ENCODE data around the gene SRP72. TPM values are rescaled to one million over a fixed set of nuclear protein-coding genes. Genes with fewer than 3 reads are reported as not detected.

The SRP72 gene
- total RNA-seq, 4 donors from 2014 or later, result 45.6 to 90.3 (median 57.1) TPM

DNA sequence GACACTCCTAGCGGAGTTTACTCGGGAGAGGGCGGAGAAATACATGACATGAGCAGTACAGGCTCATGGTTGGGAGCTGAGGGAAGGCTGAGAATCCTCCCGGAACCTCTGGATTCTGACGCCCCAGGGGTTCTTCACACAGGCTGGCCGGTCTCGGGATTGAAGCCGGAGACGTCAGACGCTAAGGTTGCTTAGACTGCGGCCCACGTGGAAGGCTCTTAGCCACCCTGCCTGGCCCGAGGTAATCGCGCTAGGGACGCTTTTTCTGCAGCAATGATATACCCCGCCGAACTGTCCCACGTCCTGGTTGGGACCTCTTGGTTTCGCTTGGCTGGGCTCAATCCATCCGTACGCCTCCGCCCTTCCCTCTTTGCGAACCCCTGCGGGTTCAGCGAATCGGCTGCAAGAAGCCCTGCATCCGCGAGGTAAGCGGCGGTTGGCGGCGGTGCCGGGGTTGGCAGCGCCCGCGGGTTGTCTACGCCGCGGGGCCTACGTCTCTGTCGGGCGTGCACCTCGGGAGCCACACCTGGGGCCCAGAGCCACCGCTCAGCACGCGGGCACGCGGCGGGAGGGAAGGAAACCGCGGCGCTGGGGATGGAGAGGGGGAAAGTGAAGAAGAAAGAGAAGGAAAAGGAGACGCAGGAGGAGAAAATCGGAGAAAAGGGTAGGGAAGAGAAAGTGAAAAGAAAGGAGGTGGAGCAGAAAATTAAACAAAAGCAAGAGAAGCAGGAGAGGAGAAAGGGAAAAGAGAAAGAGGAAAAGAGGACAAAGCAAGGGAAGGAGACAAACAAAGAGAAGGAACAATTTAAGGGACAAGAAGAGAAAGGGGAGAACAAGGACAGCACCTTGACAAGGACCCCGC lies 38.1 kb downstream of the SRP72 start, which contains the start of gene ARL9:
Gene ARL9 (plus strand): TSS at position 523 of the 862 bp plus-strand sequence. CDS start 72 bp downstream, at position 595.
- TF ChIP-seq, protein P1, sequence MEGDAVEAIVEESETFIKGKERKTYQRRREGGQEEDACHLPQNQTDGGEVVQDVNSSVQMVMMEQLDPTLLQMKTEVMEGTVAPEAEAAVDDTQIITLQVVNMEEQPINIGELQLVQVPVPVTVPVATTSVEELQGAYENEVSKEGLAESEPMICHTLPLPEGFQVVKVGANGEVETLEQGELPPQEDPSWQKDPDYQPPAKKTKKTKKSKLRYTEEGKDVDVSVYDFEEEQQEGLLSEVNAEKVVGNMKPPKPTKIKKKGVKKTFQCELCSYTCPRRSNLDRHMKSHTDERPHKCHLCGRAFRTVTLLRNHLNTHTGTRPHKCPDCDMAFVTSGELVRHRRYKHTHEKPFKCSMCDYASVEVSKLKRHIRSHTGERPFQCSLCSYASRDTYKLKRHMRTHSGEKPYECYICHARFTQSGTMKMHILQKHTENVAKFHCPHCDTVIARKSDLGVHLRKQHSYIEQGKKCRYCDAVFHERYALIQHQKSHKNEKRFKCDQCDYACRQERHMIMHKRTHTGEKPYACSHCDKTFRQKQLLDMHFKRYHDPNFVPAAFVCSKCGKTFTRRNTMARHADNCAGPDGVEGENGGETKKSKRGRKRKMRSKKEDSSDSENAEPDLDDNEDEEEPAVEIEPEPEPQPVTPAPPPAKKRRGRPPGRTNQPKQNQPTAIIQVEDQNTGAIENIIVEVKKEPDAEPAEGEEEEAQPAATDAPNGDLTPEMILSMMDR (IDR thresholded peaks at IDR 0.05; ENCODE audit: low read depth), result no peak

DNA sequence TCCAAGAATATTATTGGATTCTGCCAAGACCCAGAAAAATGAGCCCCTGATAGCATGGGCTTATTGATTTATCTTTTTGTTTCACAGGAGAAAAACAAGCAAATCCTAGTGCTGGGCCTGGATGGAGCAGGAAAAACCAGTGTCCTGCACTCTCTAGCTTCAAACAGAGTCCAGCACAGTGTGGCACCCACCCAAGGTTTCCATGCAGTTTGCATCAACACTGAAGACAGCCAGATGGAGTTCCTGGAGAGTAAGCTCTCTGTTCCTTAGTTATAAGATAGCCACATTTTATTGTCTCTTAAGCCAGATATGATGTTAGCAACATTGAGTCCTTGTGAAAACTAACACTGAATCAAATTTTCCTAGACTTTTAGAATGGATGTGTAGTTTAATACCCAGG lies 43.7 kb downstream of the SRP72 start:
- TF ChIP-seq, protein P1 (IDR thresholded peaks at IDR 0.05; ENCODE audit: low read depth), result no peak

DNA sequence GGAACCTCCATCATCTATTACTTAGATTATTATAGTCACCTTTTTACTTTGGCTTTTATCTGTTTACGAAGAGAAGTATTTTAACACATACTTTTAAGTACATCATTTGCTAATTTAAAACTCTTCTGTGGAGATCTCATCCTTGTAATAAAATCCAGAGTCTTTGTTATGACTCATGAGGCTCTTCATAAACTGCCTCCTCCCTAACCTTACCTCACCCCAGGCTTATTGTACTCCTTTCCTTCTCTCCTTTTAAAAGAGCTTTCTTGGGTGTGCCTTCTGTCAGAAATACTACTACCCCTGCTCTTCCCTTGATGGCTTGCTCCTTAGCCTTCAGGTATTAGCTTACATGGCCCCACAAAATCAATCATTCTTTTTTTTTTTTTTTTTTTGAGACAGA lies 44.7 kb downstream of the SRP72 start:
- TF ChIP-seq, protein P1 (IDR thresholded peaks at IDR 0.05; ENCODE audit: low read depth), result no peak

DNA sequence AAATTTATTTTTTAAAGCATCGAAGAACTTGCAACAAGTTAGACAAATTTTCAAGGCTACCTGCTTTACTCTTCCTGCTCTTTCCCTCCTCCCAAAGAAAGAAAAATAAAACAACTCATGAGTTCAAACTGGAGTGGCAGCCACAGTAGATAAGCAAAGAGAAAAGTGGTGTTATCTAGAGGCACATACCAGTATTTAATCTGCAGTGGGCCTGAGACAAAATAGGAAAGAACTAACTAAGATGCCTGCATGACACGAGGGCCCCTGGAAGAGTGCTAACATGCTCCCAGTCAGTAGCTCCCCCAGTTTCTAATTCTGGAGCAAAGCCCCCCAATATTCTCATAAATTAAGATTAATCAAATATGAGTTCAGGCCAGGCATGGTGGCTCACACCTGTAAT lies 46.1 kb downstream of the SRP72 start:
- TF ChIP-seq, protein P1 (IDR thresholded peaks at IDR 0.05; ENCODE audit: low read depth), result no peak

DNA sequence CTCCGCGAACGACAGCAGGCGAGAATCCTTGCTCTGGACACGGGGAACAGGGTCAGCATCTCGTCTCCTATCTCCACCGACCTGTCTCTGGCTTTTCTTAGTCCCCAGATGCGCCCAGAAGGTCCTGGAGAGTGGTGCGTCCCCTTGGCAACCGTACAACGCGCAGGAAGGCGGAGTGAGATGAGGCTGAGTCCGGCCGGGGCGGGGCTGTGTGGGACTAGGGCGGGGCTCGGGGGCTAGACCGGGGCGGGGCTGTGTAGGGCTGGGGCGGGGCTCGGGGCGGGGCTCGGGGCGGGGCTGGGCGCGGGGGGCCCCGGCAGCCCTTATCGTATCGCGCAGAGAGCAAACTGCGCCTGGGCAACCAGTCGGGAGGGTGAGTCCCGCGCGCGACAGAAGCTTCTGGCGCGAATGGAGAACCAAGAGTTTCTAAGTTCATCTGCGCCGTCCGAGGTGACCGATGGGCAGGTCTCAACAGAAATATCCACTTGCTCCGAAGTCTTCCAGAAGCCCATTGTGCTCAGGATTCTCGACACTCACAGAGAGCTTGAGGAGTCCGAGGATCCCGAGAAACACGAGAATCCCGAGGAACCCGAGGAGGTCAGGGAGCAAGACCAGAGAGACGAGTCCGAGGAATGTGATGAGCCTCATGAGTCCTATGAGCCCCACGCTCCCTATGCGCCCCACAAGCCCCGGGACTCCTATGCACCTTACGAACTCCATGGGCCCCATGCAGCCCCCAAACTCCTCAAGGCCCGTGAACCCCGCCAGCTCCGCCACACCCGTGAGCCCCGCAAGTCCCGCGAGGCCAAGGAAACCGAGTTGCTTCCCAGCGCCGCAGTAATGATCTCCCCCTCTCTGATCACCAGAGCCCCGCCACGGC lies 63.1 kb downstream of the SRP72 start:
- TF ChIP-seq, protein P1 (IDR thresholded peaks at IDR 0.05; ENCODE audit: low read depth), result no peak

DNA sequence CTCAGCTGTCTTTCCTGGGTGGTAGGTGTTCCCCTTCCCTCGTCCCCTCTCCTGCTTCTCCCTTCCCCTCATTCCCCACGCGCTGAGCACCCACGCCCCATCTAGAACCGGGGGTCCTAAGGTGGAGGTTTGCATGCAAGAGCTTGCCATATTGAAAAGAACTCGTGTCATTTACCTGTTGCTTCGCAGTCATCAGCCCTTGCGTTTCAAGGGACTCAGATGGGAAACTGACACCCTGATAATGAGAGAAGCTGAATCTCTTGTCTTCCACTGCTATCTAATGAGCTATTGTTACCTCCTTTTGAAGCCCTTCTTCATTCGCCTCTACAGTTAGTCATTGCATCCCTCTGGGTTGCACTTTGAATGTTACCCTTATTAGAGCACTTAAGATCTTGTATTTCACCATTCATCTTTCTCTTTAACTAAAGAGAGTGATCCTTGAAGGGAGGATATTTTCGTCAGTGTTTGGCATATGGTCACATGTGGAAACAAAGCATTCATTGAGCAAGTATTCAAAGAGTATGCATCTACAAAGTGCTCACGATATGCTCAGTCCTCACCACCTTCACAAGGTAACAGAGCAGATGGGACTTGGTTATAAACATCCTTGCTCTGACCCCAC lies 63.8 kb downstream of the SRP72 start:
- TF ChIP-seq, protein P1 (IDR thresholded peaks at IDR 0.05; ENCODE audit: low read depth), result no peak

All from subcutaneous adipose tissue (tissue), 4 donors.